Peyer's patch (tissue), 4 donors: ENCODE measurements around the gene NEU1.

Experiments used
- CTCF ChIP-seq, 6 experiments: fragments of 450-650 bp in 4 of 6; fragments of 200-600 bp in 2 of 6; sonication (generic) in 1 of 6; IDR thresholded peaks; one replicate each; pipeline ENCODE4 v1.5.1; 2017 to 2019; ENCODE audit warnings: antibody characterized with exemption in 6 of 6, mild to moderate bottlenecking in 3 of 6, moderate library complexity in 1 of 6
- POLR2A ChIP-seq, 2 donors: fragments of 450-650 bp; IDR thresholded peaks; one replicate each; pipeline ENCODE4 v1.5.1; 2017; ENCODE audit warnings: antibody characterized with exemption in 2 of 2, mild to moderate bottlenecking in 2 of 2, moderate library complexity in 2 of 2

DNA sequence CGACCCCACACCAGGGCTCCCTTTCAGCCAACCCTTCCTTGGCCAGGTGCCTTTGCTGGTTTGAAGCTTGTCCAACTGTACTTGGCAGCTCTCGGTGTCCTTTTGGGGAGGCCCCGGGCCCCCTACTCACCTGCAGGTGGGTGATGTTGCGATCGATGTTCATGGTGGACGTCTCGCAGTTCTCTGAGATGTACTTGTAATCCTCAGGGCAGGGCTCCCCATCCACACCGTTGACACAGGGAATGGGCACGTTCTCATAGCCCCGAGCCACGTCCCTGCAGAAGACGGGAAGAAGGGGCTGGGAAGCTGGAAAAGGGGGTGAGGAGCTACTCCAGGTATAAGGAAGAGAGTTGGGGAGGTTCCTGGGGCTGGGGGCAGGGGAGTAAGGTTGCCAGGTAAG lies 21.1 kb upstream of the NEU1 start:
- TF ChIP-seq POLR2A (IDR thresholded peaks at IDR 0.05): no peak
- no peak for TF ChIP-seq CTCF (IDR thresholded peaks at IDR 0.05)
